HS-27A (cell line): Measurements from ENCODE around the gene TMEM39B.
"Not testable (repeated sequence)": the region's sequence is repeated elsewhere in the genome, so short reads cannot be mapped to it uniquely, and the experiment has no call there.

Source experiments
- DNase-seq: peaks from one replicate; pipeline ENCODE4 v3.0.0-alpha.2; 2012; ENCODE audit warnings: low read depth, missing footprints

Gene TMEM39B

DNA sequence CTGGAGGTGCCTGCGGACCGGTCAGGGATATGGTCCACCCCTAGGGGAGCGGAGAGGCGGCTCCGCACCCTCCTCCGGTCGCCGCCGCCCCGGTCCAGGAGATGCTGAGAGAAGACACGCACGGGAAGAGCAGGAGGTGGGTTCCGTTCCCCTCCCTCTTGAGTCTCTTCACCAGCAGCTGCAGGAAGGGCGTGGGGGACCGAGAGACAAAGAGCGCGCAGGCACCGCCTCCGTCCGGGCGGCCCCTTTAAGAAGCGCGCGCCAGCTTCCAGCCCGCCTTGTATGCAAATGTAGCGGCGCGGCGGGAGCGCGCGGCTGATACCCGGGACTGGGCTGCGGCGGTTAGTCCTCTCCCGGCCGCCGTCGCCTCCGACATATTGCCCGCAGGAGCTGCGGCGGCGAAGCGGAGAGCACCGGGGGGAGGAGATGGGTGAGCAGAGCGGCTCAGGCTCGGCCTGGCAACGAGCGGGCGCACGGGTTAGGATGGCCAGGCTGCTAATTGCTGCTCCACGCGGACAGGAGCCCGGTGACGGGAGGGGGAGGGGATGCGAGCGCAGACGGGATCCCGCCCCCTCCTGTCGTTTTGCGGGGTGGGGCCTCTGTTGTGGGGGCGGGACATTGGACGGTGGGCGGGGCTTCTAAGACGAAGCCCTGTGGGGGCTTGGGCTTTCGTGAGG is at the start of gene TMEM39B:
TSS of gene TMEM39B (plus strand) at position 318 of the 677 bp plus-strand sequence. CDS start at position 427, 109 bp downstream.
- DNase-seq = peak; percentile 90

DNA sequence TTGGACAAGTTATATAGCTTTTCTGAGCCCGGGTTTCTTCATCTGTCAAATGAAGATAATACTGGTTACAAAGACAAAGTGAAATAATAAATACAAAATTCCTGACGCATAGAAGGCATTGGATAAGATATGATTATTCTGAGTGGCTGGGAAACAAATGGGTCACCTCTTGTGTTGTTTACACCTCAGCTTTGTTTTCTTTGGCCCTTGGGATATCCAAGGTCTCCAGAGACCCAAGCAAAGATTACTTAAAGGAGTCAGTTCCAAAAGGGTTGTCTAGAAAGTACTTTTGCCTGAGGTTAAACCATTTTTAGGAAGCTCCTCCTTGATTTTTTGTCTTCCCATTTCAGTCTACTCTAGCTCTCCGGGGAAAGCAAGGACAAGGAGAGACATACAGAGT is 49.4 kb upstream of the TMEM39B start:
- no peak for DNase-seq

DNA sequence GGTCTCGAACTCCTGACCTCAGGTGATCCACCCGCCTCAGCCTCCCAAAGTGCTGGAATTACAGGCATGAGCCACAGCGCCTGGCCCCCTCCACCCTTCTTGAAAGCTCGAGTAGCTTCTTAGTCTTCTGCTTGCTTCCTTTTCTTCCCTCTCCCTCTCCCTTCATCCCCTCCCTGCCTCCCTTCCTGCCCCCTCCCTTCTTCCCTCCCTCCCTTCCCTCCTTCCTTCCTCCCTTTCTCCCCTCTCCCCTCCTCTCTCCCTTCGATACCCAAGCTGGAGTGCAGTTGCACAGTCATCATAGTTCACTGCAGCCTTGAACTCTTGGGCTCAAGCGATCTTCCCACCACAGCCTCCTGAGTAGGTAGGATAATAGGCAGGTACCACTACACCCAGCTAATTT is 47.2 kb upstream of the TMEM39B start:
- no peak for DNase-seq

DNA sequence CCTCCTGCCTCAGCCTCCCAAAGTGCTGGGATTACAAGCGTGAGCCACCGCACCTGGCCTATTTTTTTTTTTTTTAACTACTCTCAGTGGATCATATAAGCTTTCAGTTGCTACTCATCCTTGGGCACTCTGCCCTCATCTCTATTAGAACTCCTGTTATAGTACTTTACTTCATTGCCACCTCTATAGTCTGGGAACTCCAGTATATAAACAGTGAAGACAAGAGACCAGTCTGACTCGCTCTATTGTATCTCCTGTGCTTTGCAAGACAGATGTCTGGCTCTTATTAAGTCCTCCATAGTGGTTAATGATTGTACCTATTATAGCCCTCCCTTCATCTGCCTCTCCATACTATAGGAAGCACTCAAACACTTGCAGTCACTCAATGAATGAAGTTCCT is 44.0 kb upstream of the TMEM39B start:
- DNase-seq = no peak

DNA sequence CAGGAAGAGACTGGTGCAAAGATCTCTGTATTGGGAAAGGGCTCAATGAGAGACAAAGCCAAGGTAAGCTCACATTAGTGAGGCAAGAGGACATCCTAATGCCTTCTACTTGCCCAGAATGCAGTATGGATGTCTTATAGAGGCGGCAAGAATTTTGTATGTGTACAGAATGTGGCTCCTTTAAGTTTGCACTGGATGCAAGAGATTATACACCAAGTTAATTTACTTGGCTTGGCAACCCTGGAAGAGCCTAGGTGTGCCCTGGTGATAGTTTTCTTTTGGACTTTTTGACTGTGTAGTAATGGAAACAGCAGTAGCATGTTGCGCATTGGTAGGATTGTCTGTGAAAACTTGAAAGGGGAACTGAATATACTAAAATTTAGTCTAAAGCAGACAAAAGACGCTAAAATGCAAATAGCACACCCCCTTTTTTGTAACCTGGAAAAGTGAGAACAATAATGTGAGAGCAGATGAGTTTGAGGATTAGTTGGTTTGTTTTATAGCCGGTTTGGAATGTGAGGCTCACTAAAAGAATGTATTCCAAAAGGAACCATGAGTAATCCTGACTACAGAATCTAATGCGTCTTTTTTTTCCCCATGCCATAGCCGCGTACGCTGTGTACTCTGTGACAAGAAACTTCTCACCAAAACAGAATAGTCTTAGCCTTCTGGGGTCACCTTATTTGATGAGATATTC is 41.0 kb upstream of the TMEM39B start:
- peak; percentile 35 for DNase-seq

DNA sequence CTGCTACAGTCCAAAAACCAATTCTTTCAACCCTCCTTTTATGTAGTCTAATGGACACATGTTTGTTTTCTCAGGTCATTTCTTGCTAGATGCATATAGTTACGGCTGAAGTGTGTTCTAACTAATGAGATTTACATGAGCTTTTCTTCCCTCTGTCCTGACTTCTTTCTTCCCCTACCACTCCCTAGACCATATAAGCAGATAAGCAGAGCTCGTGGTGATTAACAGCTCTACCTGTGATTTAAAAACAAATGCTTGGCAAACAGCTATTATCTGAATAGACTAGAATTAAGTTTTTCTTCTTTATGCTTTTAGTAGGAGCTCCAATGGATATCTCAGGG is 40.5 kb upstream of the TMEM39B start:
- DNase-seq = no peak

DNA sequence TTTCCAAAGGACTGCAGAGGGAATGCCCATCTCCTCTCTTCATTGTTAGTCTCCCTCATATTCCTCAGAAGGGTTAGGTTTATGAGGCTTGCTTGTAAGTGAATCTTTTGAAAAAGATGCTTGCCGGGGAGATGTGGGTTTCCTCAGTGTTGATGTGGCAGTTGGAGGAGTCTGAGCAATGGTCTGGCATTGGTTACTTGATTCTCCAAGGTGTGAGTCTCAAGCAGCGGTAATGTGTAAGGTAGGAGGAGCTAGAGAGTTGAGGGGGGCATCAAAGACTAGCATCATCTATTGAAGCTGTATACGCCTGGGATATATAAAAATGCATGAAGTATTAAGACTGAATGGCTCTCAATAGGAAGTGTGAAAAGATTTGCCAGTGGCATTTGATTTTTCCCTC is 37.6 kb upstream of the TMEM39B start:
- no peak for DNase-seq

DNA sequence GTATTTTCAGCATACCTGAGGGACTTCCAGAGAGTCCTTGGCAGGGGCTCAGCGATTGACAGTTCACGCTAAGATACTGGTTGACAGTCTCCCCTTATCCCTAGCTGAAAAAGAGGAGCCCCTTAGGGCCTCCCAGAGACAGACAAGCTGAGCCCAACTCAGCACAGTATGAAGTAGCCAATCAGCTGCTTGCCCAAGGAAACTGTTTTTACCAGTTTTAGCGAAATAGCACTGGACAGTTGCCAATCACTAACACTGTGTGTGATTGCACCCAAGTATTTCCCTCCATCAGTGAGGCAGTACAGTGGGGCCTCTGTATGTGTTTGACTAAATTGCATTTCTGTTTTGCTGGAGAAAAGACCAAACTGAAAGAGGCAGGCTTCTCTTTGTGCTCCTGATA is 32.0 kb upstream of the TMEM39B start:
- no peak for DNase-seq

DNA sequence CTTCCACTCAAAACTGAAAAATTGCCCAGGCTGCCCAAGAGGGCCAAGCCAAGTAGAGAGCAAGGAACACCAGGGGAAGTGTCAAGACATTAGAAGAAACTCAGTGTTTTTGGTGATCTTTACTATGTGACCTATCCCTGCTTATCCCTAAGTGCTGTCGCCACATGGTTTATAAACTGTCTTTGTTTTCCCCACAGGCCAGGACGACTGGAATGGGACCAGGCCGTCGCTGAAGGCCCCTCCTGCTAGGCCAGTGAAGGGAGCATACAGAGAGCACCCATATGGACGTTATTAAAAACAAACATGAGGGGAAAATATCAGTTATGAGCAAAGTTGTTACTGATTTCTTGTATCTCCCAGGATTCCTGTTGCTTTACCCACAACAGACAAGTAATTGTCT is 30.4 kb upstream of the TMEM39B start:
- DNase-seq = no peak

DNA sequence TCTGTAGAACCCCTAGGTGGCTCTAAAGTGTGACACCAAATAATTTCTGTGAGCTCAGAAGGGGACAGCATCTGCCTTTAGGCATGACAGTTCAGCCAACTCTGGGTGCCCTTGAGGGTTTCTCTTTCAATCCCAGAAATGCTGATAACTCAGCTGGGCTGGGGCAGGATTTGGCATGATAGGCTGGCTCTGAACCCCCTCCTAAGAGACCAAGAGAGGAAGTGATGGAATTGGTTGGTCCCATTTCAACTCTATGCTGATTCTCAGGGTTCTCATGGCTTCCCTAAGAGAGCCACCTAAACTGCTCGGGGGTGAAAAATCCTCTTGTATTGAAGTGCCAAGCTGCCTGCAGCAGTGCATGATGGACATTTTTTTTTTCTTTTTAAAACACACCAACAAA is 28.5 kb upstream of the TMEM39B start:
- DNase-seq = no peak

DNA sequence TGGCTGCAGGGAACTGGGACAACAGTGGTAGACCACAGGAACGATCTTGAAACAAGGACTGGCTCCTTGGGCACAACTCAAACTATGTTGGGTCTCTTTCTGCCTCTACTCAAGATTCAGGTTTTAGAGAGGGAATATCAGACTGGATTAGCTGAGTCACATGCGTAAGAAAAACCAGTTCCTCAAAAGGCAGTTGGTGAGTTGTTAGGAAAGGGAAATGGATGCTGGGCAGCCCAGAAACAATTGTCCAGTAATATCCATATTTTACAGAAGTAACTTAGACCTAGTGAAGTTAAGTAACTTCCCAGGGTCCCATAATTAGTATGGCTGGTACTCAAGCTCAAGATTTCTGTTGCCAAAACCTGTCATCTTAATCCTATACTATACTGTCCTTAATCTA is 27.0 kb upstream of the TMEM39B start:
- no peak for DNase-seq

DNA sequence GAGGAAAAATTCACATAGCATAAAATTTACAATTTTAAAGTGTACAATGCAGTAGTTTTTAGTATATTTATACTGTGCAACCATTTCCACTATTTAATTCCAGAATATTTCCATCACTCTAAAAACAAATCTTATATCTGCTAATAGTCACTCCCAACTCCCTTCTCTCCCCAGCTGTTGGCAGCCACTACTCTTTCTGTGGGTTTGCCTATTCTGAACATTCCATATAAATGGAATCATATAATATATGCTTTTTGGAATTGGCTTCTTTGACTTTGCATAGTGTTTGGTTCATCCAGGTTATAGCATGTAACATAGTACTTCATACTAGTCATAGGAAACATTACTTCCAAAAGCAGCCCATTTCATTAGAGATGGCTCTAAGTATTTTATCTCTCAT is 25.0 kb upstream of the TMEM39B start:
- no peak for DNase-seq

DNA sequence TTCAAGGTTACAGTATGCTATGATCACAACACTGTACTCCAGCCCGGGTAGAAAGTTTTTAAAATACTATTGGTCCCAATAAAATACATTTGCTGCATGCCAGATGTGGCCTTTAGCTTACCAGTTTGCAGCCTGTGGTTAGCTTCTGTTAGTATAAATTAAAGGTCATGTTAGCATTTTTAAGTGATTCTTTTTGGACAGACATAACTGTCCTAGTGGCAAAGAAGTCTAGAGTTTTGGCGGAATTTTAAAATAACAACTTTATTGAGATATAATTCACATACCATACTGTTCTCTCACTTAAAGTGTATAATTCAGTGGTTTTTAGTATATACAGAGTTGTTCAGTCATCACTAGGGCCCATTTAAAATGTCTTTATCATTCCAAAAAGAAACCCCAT is 24.3 kb upstream of the TMEM39B start:
- no peak for DNase-seq

DNA sequence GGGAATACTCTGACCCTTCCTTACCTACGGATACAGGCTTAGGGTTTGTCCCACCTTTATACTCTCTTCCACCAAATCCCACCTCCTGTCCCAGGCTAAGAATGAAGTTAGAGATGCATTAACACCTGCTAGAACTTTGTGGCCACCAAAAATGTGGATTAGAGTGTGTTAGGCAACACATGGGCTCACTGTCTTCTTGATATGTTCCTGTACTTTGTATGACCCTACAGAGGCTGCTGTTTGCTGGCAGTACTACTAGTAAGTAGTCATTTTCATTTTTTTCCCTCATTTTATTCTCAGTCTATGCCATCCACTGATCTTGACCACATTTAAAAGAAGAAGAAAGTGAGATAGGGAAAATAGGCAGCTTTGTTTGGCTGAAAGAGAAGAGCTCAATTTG is 21.0 kb upstream of the TMEM39B start:
- DNase-seq = no peak

DNA sequence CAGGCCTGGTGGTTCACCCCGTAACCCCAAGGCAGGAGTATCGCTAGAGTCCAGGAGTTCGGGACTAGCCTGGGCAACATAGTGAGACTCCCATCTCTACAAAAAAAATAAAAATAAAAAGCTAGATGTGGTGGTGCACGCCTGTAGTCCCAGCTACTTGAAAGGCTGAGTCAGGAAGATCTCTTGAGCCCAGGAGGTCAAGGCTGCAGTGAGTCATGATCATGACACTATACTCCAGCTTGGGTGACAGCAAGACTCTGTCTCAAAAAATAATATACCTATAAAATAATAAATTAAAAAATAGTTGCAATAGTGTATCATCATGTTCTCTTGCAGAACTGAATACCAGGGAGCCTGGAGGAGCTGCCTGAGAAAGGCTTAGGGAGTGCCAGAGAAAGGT is 19.9 kb upstream of the TMEM39B start:
- no peak for DNase-seq

DNA sequence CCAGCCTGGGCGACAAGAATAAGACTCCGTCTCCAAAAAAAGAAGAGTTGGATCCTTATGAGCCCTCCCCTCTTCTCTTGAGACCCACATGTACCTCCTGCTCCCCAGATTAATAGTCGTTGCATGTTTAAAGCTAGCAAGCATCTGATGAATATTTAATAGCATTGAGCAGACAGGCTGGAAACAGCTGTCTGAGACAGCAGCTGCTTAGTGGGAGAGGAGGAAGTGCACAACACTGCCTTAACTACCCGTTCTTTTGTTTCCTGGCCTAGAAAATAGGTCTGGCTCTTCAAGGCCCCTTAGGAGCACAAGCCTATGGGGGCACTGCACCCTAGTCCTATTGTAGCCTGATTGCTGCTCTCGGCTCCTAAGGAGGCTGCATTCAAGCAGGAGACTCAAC is 17.3 kb upstream of the TMEM39B start:
- no peak for DNase-seq

DNA sequence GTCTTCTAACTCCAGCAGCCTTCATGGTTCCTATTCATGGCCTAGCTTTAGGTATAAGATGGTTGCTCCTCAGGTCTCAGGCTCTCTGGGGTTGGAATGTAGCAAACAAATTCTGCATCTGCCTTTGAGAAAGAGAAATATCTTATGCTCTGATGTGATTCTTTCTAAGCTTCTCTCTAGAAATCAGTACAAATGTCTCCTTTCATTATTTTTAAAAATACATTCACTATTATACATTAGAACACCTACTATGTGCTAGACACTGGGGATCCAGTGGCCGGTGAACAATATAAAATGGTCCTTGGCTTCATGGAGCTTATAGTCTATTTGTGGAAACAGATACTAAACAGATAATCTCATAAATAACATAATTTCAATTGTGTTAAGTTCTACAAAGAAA is 16.1 kb upstream of the TMEM39B start:
- no peak for DNase-seq

DNA sequence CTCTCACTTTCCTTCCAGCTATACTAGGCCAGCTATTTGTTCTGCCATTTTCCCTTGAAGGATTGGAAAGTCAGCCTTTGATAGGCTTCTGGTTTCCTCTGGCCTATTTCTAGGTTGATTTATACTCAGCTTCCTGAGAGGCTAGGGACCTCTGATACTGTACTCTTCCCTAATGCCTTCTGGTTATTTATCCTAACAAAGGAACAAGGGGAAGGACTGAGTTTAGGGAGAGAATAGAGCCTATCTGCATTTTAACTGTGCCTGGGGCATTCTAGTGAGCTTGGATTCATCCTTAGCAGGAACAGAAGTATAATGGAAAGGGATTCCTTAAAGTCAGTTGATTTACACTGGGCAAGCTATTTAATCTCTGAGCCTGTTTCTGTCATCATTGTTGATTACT is 11.8 kb upstream of the TMEM39B start:
- no peak for DNase-seq

DNA sequence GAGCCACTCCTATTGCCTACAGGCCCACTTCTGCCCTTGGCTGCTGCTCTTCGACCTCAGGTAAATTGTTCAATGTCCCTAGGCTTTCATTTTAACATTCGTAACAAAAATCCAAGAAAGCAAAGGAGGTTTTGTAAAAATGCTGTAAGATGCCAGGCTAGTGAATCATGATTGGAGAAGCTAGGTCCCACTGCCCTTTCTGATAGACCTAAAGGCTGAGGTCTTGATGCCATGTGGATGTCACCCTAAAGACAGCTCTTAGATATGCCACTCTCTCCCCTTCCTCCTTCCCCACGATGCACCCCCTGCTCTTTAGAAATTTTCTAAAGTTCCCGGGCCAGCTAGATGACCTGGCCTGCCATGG is 9.9 kb upstream of the TMEM39B start:
- DNase-seq = no peak

DNA sequence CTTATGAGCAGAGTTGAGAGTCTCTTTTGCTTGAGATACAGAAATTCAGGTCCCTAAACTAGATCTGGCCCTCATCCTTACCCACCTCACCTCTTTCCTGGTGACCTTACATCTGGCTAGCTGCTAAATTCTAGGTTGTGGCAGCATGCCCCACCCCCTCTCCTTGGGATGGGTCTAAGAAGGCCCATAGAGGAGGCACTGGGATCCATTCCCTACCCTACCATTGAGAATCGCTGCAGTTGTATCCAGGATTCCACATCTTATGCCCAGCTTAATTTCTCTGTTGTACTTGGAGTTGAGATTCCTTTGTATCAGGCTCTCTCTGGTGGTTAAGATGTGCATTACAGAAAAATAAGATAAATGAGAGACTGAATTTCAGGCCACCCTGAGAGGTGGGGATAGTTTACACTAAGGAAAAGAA is 9.5 kb upstream of the TMEM39B start:
- no peak for DNase-seq

DNA sequence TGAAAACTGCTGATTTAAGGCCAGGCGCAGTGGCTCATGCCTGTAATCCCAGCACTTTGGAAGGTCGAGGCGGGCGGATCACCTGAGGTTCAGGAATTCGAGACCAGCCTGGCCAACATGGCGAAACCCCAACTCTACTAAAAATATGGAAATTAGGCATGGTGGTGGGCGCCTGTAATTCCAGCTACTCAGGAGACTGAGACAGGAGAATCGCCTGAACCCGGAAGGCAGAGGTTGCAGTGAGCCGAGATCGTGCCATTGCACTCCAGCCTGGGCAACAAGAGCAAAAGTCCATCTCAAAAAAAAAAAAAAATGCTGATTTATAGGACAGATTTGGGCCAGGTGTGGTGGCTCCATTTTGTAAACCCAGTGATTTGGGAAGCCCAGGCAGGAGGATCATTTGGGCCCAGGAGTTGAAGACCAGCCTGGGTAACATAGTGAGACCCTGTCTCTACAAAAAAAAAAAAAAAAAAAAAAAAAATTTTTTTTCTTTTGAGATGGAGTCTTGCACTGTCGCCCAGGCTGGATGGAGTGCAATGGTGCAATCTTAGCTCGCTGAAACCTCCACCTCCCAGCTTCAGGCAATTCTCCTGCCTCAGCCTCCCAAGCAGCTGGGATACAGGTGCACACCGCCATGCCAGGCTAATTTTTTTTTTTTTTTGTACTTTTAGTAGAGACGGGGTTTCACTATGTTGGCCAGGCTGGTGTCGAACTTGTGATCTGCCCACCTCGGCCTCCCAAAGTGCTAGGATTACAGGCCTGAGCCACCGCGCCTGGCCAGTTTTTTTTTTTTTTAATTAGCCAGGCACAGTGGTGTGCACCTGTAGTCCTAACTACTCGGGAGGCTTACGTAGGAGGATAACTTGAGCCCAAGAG is 6.9 kb upstream of the TMEM39B start:
- DNase-seq = not testable (repeated sequence)

DNA sequence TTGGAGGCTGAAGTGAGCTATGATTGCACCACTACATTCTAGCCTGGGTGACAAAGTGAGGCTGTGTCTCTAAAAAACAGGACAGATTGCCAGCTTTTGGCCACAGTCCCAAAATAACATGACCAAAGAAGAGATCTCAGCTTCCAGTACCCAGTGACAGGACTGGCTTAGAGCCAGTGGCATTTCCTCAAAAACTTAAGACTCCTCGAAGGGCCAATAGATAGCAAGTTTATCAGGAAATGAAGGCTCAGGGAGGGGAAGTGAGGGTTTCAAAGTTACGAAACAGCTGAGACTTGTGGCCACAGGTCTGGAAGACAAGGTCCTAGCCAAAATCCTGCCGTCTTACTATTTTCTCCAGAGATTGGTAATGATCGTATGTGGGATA is 6.3 kb upstream of the TMEM39B start:
- peak; percentile 94 for DNase-seq

DNA sequence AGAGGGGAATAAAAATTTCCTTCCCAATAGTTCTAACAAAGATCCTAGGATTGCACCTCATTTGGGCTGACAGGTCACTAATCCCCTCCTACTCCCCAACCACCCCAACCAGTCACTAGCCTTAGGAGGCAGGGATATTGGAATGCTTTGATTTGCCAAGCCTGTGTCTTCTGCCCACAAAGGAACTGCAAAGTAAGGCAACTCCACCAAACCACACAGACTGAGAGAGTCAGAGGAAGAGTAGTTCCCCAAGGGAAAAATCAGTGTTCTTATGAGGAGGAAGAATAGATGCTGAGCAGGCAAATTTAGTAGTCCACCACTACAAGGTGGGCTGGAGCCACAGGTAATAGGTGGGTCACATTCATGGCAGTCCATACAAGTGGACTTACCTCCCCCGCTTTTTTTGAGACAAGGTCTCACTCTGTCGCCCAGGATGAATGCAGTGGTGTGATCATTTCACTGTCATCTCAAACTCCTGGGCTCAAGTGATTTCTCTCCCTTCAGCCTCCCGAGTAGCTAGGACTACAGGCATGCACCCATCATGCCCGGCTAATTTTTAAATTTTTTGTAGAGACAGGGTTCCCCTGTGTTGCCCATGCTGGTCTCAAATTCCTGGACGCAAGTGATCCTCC is 3.7 kb upstream of the TMEM39B start:
- DNase-seq = no peak
